ENCODE measurements around the gene ADAMTSL3.

DNA sequence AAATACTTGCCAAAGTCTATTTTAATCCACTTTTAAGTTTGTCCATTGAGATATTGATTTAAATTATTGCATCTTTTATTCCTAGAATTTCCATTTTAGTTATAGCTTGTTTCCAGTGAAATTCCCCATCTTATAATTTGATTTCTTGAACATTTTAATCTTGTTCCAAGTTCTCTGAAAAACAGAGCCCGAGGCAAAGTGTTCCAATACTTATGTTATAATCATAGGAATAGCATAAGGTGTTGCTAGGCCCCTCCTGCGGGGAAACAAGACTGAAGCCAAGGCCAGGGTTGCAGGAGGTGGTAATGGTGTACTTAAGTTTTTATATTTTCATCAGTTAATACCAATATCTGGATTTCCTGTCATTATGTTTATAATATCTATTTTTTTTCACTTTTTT is 226.6 kb downstream of the ADAMTSL3 start:
- TF ChIP-seq CTCF (IDR thresholded peaks at IDR 0.05) (no peak), POLR2A (IDR thresholded peaks at IDR 0.05) (no peak)

All from lower leg skin (tissue), 3 donors.